ENCODE results near the gene TAOK1.
"Not testable (repeated sequence)": the region's sequence is repeated elsewhere in the genome, so short reads cannot be mapped to it uniquely, and the experiment has no call there.

The TAOK1 gene

GRCh38 chr17:29430275-29430674, 40.1 kb downstream of the TAOK1 start:
- TF ChIP-seq JUND (IDR thresholded peaks at IDR 0.05; ENCODE audit: low read depth), result no peak
- in situ Hi-C loops (cut with HindIII; ENCODE audit: low pct_unique_long_range_greater_than_20kb, low sequenced_read_pairs), result no loop called here
- DNase-seq (ENCODE audit: low read depth in 1 of 2, low spot score in 1 of 2), result no peak

- no peak for TF ChIP-seq JUND (IDR thresholded peaks at IDR 0.05; ENCODE audit: low read depth)
- DNase-seq (ENCODE audit: low read depth in 1 of 2, low spot score in 1 of 2), result no peak
- in situ Hi-C loops (cut with HindIII; ENCODE audit: low pct_unique_long_range_greater_than_20kb, low sequenced_read_pairs), result no loop called here
Observed at GRCh38 chr17:29433541-29433940, 43.4 kb downstream of the TAOK1 start.

GRCh38 chr17:29434550-29434949, 44.4 kb downstream of the TAOK1 start:
- no peak for DNase-seq (ENCODE audit: low read depth in 1 of 2, low spot score in 1 of 2)
- TF ChIP-seq JUND (IDR thresholded peaks at IDR 0.05; ENCODE audit: low read depth), result no peak
- in situ Hi-C loops (cut with HindIII; ENCODE audit: low pct_unique_long_range_greater_than_20kb, low sequenced_read_pairs), result no loop called here

GRCh38 chr17:29442451-29442850, 52.3 kb downstream of the TAOK1 start:
- no peak for DNase-seq (ENCODE audit: low read depth in 1 of 2, low spot score in 1 of 2)
- no peak for TF ChIP-seq JUND (IDR thresholded peaks at IDR 0.05; ENCODE audit: low read depth)
- in situ Hi-C loops (cut with HindIII; ENCODE audit: low pct_unique_long_range_greater_than_20kb, low sequenced_read_pairs), result no loop called here

GRCh38 chr17:29443041-29443739, 53.0 kb downstream of the TAOK1 start:
- no peak for TF ChIP-seq JUND (IDR thresholded peaks at IDR 0.05; ENCODE audit: low read depth)
- in situ Hi-C loops (cut with HindIII; ENCODE audit: low pct_unique_long_range_greater_than_20kb, low sequenced_read_pairs), result no loop called here
- no peak for DNase-seq (ENCODE audit: low read depth in 1 of 2, low spot score in 1 of 2)

GRCh38 chr17:29444589-29444988, 54.4 kb downstream of the TAOK1 start:
- no peak for TF ChIP-seq JUND (IDR thresholded peaks at IDR 0.05; ENCODE audit: low read depth)
- in situ Hi-C loops (cut with HindIII; ENCODE audit: low pct_unique_long_range_greater_than_20kb, low sequenced_read_pairs), result no loop called here
- no peak for DNase-seq (ENCODE audit: low read depth in 1 of 2, low spot score in 1 of 2)

GRCh38 chr17:29445844-29446243, 55.7 kb downstream of the TAOK1 start:
- no peak for TF ChIP-seq JUND (IDR thresholded peaks at IDR 0.05; ENCODE audit: low read depth)
- in situ Hi-C loops (cut with HindIII; ENCODE audit: low pct_unique_long_range_greater_than_20kb, low sequenced_read_pairs), result no loop called here
- no peak for DNase-seq (ENCODE audit: low read depth in 1 of 2, low spot score in 1 of 2)

- no peak for TF ChIP-seq JUND (IDR thresholded peaks at IDR 0.05; ENCODE audit: low read depth)
- DNase-seq (ENCODE audit: low read depth in 1 of 2, low spot score in 1 of 2), result no peak
- in situ Hi-C loops (cut with HindIII; ENCODE audit: low pct_unique_long_range_greater_than_20kb, low sequenced_read_pairs), result no loop called here
Observed at GRCh38 chr17:29449865-29450671, 59.9 kb downstream of the TAOK1 start.

GRCh38 chr17:29451121-29451742, 61.1 kb downstream of the TAOK1 start:
- in situ Hi-C loops (cut with HindIII; ENCODE audit: low pct_unique_long_range_greater_than_20kb, low sequenced_read_pairs), result no loop called here
- no peak for DNase-seq (ENCODE audit: low read depth in 1 of 2, low spot score in 1 of 2)
- TF ChIP-seq JUND (IDR thresholded peaks at IDR 0.05; ENCODE audit: low read depth), result no peak

GRCh38 chr17:29458066-29458465, 67.9 kb downstream of the TAOK1 start:
- in situ Hi-C loops (cut with HindIII; ENCODE audit: low pct_unique_long_range_greater_than_20kb, low sequenced_read_pairs), result no loop called here
- no peak for TF ChIP-seq JUND (IDR thresholded peaks at IDR 0.05; ENCODE audit: low read depth)
- DNase-seq (ENCODE audit: low read depth in 1 of 2, low spot score in 1 of 2), result no peak

- in situ Hi-C loops (cut with HindIII; ENCODE audit: low pct_unique_long_range_greater_than_20kb, low sequenced_read_pairs), result no loop called here
- no peak for DNase-seq (ENCODE audit: low read depth in 1 of 2, low spot score in 1 of 2)
- TF ChIP-seq JUND (IDR thresholded peaks at IDR 0.05; ENCODE audit: low read depth), result no peak
Observed at GRCh38 chr17:29461483-29462206, 71.5 kb downstream of the TAOK1 start.

- no peak for DNase-seq (ENCODE audit: low read depth in 1 of 2, low spot score in 1 of 2)
- no peak for TF ChIP-seq JUND (IDR thresholded peaks at IDR 0.05; ENCODE audit: low read depth)
- in situ Hi-C loops (cut with HindIII; ENCODE audit: low pct_unique_long_range_greater_than_20kb, low sequenced_read_pairs), result no loop called here
Observed at GRCh38 chr17:29469276-29469675, 79.1 kb downstream of the TAOK1 start.

GRCh38 chr17:29473437-29473836, 83.3 kb downstream of the TAOK1 start:
- in situ Hi-C loops (cut with HindIII; ENCODE audit: low pct_unique_long_range_greater_than_20kb, low sequenced_read_pairs); DNase-seq (ENCODE audit: low read depth in 1 of 2, low spot score in 1 of 2): not testable (repeated sequence)
